Measurements from ENCODE around the gene NDUFAF2.
"Not testable (repeated sequence)": the region's sequence is repeated elsewhere in the genome, so short reads cannot be mapped to it uniquely, and the experiment has no call there.

The NDUFAF2 gene

GRCh38 chr5:61055434-61056006 lies 110.5 kb downstream of the NDUFAF2 start:
- H3K36me3 ChIP-seq (ENCODE audit: control insufficient read depth, insufficient read depth, low read length) = no peaks in the 10 kb centered on the region
- H3K9ac ChIP-seq (ENCODE audit: low read length) = no peak overlapping the region
- H3K27me3 ChIP-seq (ENCODE audit: control insufficient read depth, insufficient read depth, low read length) = no peaks in the 10 kb centered on the region
- H3K4me1 ChIP-seq (ENCODE audit: control insufficient read depth, insufficient read depth, low read length) = peaks cover 3% of the 10 kb centered on the region
- H3K9me3 ChIP-seq (ENCODE audit: control insufficient read depth, low read length) = no peaks in the 10 kb centered on the region
- no peak overlapping the region for H3K4me3 ChIP-seq (ENCODE audit: low read length)

DNA sequence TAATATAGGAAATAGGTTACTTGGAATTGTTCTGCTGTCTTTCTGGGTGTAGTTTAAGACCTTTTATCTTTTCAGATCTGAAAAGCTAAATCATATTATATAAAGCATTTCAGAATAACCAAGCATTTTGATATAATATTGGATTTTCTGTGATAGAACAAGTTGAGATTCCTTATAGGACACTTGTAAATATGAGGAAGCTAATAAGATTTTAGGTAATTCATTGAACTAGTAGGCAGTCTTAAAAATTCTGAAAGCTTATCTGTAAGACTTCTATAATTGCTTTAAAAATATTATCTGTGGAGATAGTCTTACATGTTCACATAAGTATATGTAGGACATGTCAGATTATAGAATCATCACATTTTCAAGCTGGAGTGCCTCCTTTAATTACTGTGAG lies 114.5 kb downstream of the NDUFAF2 start:
- Histone ChIP-seq H3K4me1 (ENCODE audit: control insufficient read depth, insufficient read depth, low read length) (no peaks in the 10 kb centered on the region), H3K4me3 (ENCODE audit: low read length) (no peak overlapping the region), H3K27me3 (ENCODE audit: control insufficient read depth, insufficient read depth, low read length) (no peaks in the 10 kb centered on the region), H3K9ac (ENCODE audit: low read length) (no peak overlapping the region), H3K9me3 (ENCODE audit: control insufficient read depth, low read length) (no peaks in the 10 kb centered on the region), H3K36me3 (ENCODE audit: control insufficient read depth, insufficient read depth, low read length) (no peaks in the 10 kb centered on the region)

GRCh38 chr5:61069150-61069549 lies 124.1 kb downstream of the NDUFAF2 start:
- H3K4me3 ChIP-seq (ENCODE audit: low read length) = no peak overlapping the region
- peaks cover 7% of the 10 kb centered on the region for H3K4me1 ChIP-seq (ENCODE audit: control insufficient read depth, insufficient read depth, low read length)
- H3K9me3 ChIP-seq (ENCODE audit: control insufficient read depth, low read length) = no peaks in the 10 kb centered on the region
- no peaks in the 10 kb centered on the region for H3K27me3 ChIP-seq (ENCODE audit: control insufficient read depth, insufficient read depth, low read length)
- no peaks in the 10 kb centered on the region for H3K36me3 ChIP-seq (ENCODE audit: control insufficient read depth, insufficient read depth, low read length)
- H3K9ac ChIP-seq (ENCODE audit: low read length) = no peak overlapping the region

DNA sequence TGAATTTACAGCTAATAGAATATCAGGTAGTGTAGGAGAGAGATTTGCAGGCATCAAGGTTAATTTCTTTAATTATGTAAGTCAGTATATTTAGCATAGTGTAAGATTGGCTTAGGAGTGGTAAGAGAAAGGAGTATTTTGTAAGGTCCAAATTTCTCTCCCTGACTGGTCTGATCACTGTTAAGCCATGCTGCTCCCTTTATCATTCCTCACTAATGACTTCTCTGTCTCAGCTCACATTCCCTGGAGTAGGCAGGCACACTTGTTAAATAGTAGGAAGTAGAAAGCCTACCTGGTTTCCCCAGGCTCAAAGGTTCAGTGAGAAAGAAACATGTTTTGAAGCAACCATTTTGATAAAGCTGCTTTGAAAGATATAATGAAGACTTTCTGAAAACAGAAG lies 126.5 kb downstream of the NDUFAF2 start:
- H3K4me3 ChIP-seq (ENCODE audit: low read length) = no peak overlapping the region

GRCh38 chr5:61076626-61077025 lies 131.6 kb downstream of the NDUFAF2 start:
- H3K4me1 ChIP-seq (ENCODE audit: control insufficient read depth, insufficient read depth, low read length) = peaks cover under 1% of the 10 kb centered on the region

More for the DNA sequence above, 126.5 kb downstream of the NDUFAF2 start:
- no peaks in the 10 kb centered on the region for H3K36me3 ChIP-seq (ENCODE audit: control insufficient read depth, insufficient read depth, low read length)
- H3K9me3 ChIP-seq (ENCODE audit: control insufficient read depth, low read length) = no peaks in the 10 kb centered on the region
- peaks cover 7% of the 10 kb centered on the region for H3K4me1 ChIP-seq (ENCODE audit: control insufficient read depth, insufficient read depth, low read length)
- no peaks in the 10 kb centered on the region for H3K27me3 ChIP-seq (ENCODE audit: control insufficient read depth, insufficient read depth, low read length)
- no peak overlapping the region for H3K9ac ChIP-seq (ENCODE audit: low read length)

DNA sequence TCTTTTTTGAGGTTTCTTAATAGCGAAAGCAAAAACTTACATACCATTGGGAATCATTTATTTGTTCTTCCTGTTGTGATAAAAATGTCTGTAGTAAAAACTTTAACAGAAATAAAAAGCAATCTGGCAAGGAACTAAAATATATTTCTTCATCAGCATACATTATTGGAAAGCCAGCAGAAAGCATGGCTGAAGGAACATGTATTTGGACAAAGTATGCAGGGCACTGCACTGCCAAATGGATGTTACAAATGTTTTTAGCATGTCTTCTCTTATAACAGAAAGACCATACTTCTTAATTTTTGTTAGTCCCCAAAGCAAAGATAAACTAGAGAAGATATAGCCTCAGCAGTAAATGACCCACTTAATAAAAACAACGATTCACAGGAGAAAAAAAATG lies 136.7 kb downstream of the NDUFAF2 start:
- H3K9me3 ChIP-seq (ENCODE audit: control insufficient read depth, low read length) = no peaks in the 10 kb centered on the region
- no peak overlapping the region for H3K4me3 ChIP-seq (ENCODE audit: low read length)
- H3K9ac ChIP-seq (ENCODE audit: low read length) = no peak overlapping the region
- no peaks in the 10 kb centered on the region for H3K4me1 ChIP-seq (ENCODE audit: control insufficient read depth, insufficient read depth, low read length)
- no peaks in the 10 kb centered on the region for H3K36me3 ChIP-seq (ENCODE audit: control insufficient read depth, insufficient read depth, low read length)
- no peaks in the 10 kb centered on the region for H3K27me3 ChIP-seq (ENCODE audit: control insufficient read depth, insufficient read depth, low read length)

More at GRCh38 chr5:61076626-61077025, 131.6 kb downstream of the NDUFAF2 start:
- no peaks in the 10 kb centered on the region for H3K27me3 ChIP-seq (ENCODE audit: control insufficient read depth, insufficient read depth, low read length)
- H3K36me3 ChIP-seq (ENCODE audit: control insufficient read depth, insufficient read depth, low read length) = no peaks in the 10 kb centered on the region
- H3K9me3 ChIP-seq (ENCODE audit: control insufficient read depth, low read length) = no peaks in the 10 kb centered on the region
- H3K4me3 ChIP-seq (ENCODE audit: low read length) = no peak overlapping the region
- no peak overlapping the region for H3K9ac ChIP-seq (ENCODE audit: low read length)

DNA sequence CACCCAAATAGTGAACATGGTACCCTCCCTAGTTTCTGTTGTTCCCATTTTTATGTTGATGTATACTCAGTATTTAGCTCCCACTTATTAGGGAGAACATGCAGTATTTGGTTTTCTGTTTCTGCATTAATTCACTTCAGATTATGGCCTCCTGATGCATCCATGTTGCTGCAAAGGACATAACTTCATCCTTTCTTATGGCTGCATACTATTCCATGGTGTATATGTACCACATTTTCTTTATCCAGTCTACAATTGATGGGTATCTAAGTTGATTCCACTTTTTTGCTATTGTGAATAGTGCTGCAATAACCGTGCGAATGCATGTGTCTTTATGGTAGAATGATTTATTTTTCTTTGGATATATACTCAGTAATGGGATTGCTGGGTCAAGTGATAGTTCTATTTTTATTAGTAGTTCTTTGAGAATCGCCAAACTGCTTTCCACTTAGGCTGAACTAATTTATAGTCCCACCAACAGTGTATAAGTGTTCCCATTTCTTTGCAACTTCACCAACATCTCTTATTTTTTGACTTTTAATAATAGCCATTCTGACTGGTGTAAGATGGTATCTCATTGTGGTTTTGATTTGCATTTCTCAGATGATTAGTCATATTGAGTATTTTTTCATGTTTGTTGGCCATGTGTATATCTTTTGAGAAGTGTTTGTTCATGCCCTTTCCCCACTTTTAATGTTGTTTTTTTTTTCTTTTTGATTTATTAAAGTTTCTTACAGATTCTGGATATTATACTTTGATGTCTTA lies 137.7 kb downstream of the NDUFAF2 start:
- Histone ChIP-seq H3K4me1 (ENCODE audit: control insufficient read depth, insufficient read depth, low read length) (no peaks in the 10 kb centered on the region), H3K9me3 (ENCODE audit: control insufficient read depth, low read length) (no peaks in the 10 kb centered on the region), H3K27me3 (ENCODE audit: control insufficient read depth, insufficient read depth, low read length) (no peaks in the 10 kb centered on the region), H3K36me3 (ENCODE audit: control insufficient read depth, insufficient read depth, low read length) (no peaks in the 10 kb centered on the region), H3K9ac (ENCODE audit: low read length) (no peak overlapping the region), H3K4me3 (ENCODE audit: low read length) (no peak overlapping the region)

DNA sequence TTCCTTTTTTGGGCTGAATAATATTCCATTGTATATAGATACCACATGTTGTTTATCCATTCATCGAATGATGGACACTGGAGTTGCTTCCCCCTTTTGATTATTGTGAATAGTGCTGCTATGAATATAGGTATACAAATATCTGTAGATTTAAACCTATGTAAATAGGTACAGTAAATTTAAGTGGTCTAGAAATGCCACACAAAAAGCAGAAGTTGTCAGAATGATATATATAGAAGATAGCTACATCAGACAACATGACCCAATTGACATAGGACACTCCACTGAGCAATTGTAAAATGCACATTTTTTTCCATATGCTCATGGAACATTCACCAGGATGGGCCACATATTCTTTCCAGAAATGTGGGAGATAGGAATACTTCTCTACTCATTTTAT lies 139.7 kb downstream of the NDUFAF2 start:
- H3K9me3 ChIP-seq (ENCODE audit: control insufficient read depth, low read length) = no peaks in the 10 kb centered on the region
- H3K4me1 ChIP-seq (ENCODE audit: control insufficient read depth, insufficient read depth, low read length) = no peaks in the 10 kb centered on the region
- H3K36me3 ChIP-seq (ENCODE audit: control insufficient read depth, insufficient read depth, low read length) = no peaks in the 10 kb centered on the region
- H3K4me3 ChIP-seq (ENCODE audit: low read length) = no peak overlapping the region
- no peak overlapping the region for H3K9ac ChIP-seq (ENCODE audit: low read length)
- no peaks in the 10 kb centered on the region for H3K27me3 ChIP-seq (ENCODE audit: control insufficient read depth, insufficient read depth, low read length)

DNA sequence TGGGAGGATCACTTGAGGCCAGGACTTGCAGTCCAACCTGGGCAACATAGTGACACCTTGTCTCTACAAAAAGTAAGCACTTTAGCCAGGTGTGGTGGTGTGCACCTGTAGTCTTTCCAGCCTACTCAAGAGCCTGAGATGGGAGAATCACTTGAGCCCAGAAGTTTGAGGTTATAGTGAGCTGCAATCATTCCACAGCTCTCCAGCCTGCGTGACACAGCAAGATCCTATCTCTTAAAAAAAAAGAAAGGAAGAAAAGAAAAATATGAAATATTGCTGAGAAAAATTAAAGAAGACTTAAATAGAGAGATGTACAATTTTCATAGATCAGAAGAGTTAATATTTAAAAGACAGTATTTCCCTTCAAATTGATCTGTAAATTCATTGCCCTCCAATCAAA lies 140.9 kb downstream of the NDUFAF2 start:
- Histone ChIP-seq H3K27me3 (ENCODE audit: control insufficient read depth, insufficient read depth, low read length) (no peaks in the 10 kb centered on the region), H3K4me1 (ENCODE audit: control insufficient read depth, insufficient read depth, low read length) (no peaks in the 10 kb centered on the region), H3K9me3 (ENCODE audit: control insufficient read depth, low read length) (no peaks in the 10 kb centered on the region), H3K36me3 (ENCODE audit: control insufficient read depth, insufficient read depth, low read length) (no peaks in the 10 kb centered on the region), H3K9ac (ENCODE audit: low read length) (no peak overlapping the region), H3K4me3 (ENCODE audit: low read length) (no peak overlapping the region)

- H3K4me1 ChIP-seq (ENCODE audit: control insufficient read depth, insufficient read depth, low read length) = no peaks in the 10 kb centered on the region
- H3K9ac ChIP-seq (ENCODE audit: low read length) = no peak overlapping the region
- no peaks in the 10 kb centered on the region for H3K9me3 ChIP-seq (ENCODE audit: control insufficient read depth, low read length)
- no peaks in the 10 kb centered on the region for H3K36me3 ChIP-seq (ENCODE audit: control insufficient read depth, insufficient read depth, low read length)
- H3K4me3 ChIP-seq (ENCODE audit: low read length) = no peak overlapping the region
- H3K27me3 ChIP-seq (ENCODE audit: control insufficient read depth, insufficient read depth, low read length) = no peaks in the 10 kb centered on the region
These were observed 142.9 kb downstream of the NDUFAF2 start for GRCh38 chr5:61087921-61088320.

DNA sequence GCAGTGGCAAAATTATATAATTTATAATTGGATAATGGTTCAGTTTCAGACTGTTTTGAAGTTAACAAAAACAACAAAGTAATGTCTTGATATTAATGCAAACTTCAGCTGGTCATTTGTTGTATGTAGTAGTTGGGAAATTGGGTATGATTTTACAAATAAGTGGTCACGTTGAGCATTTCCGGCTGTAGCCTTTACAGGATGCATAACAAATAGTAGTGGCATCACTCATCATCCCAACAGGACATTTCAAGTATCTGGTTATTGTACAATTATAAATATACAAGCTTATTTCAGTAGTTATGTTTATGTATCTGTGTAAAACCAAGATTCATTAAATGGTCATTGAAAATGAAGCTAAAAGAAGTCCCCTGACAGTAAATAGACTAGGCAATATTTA lies 144.3 kb downstream of the NDUFAF2 start:
- H3K36me3 ChIP-seq (ENCODE audit: control insufficient read depth, insufficient read depth, low read length) = no peaks in the 10 kb centered on the region
- no peak overlapping the region for H3K9ac ChIP-seq (ENCODE audit: low read length)
- no peaks in the 10 kb centered on the region for H3K4me1 ChIP-seq (ENCODE audit: control insufficient read depth, insufficient read depth, low read length)
- no peak overlapping the region for H3K4me3 ChIP-seq (ENCODE audit: low read length)
- H3K27me3 ChIP-seq (ENCODE audit: control insufficient read depth, insufficient read depth, low read length) = no peaks in the 10 kb centered on the region
- H3K9me3 ChIP-seq (ENCODE audit: control insufficient read depth, low read length) = no peaks in the 10 kb centered on the region

DNA sequence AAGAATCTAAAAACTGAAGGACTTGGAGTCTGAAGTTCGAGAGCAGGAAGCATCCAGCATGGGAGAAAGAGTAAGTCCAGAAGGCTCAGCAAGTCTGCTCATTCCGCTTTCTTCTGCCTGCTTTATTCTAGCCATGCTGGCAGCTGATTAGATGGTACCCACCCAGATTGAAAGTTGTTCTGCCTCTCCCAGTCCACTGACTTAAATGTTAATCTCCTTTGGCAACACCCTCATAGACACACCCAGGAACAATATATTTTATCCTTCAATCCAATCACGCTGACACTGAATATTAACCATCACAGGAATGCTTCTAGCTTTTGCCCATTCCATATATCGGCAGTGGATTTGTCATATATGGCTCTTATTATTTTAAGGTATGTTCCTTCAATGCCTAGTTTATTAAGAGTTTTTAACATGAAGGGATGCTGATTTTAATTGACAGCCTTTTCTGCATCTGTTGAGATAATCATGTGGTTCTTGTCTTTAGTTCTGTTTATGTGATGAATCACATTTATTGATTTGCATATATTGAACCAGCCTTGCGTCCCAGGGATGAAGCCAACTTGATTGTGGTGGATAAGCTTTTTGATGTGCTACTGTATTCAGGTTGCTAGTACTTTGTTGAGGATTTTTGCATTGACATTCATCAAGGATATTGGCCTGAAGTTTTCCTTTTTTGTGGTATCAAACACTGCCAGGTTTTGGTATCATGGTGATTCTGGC lies 148.2 kb downstream of the NDUFAF2 start:
- not testable (repeated sequence) for H3K9ac ChIP-seq (ENCODE audit: low read length); H3K4me3 ChIP-seq (ENCODE audit: low read length); H3K9me3 ChIP-seq (ENCODE audit: control insufficient read depth, low read length); H3K27me3 ChIP-seq (ENCODE audit: control insufficient read depth, insufficient read depth, low read length); H3K4me1 ChIP-seq (ENCODE audit: control insufficient read depth, insufficient read depth, low read length); H3K36me3 ChIP-seq (ENCODE audit: control insufficient read depth, insufficient read depth, low read length)

Data from mucosa of stomach (tissue), 1 donor.